SK-N-SH treated with all-trans-retinoic acid at 6 μM for 48 hours (cell line): ENCODE results near the gene ZC2HC1B.
"Not testable (repeated sequence)": the region's sequence is repeated elsewhere in the genome, so short reads cannot be mapped to it uniquely, and the experiment has no call there.

Experiments used
- ARNTL ChIP-seq: fragments of 450-650 bp; formaldehyde crosslinking; IDR thresholded peaks from 2 replicates; pipeline ENCODE4 v1.5.0; 2020; ENCODE audit warnings: low read depth, mild to moderate bottlenecking, moderate library complexity, borderline replicate concordance
- BACH2 ChIP-seq: fragments of 250-450 bp; sonication (Bioruptor Pico); IDR thresholded peaks from 2 replicates; pipeline ENCODE4 v1.9.0; 2021; ENCODE audit warnings: mild to moderate bottlenecking, borderline replicate concordance
- CSRNP3 ChIP-seq: fragments of 250-450 bp; sonication (Bioruptor Pico); IDR thresholded peaks from 2 replicates; pipeline ENCODE4 v1.5.1; 2021; ENCODE audit warnings: mild to moderate bottlenecking, moderate library complexity
- GLIS3 ChIP-seq: fragments of 250-450 bp; sonication (Bioruptor Pico); IDR thresholded peaks from 2 replicates; pipeline ENCODE4 v1.5.0; 2020; ENCODE audit warnings: mild to moderate bottlenecking, moderate library complexity
- OSR1 ChIP-seq: fragments of 250-450 bp; sonication (Bioruptor Pico); IDR thresholded peaks from 2 replicates; pipeline ENCODE4 v1.8.0; 2022; ENCODE audit warnings: moderate library complexity, mild to moderate bottlenecking, inconsistent platforms
- PATZ1 ChIP-seq: fragments of 250-450 bp; sonication (Bioruptor Pico); IDR thresholded peaks from 2 replicates; pipeline ENCODE4 v1.8.0; 2020; ENCODE audit warnings: mild to moderate bottlenecking, moderate library complexity, borderline replicate concordance
- POU6F1 ChIP-seq: fragments of 250-450 bp; sonication (Bioruptor Pico); IDR thresholded peaks from 2 replicates; pipeline ENCODE4 v1.8.0; 2021; ENCODE audit warnings: low read depth, mild to moderate bottlenecking, moderate library complexity, borderline replicate concordance
- PPARA ChIP-seq: fragments of 250-450 bp; sonication (Bioruptor Pico); IDR thresholded peaks from 2 replicates; pipeline ENCODE4 v1.5.0; 2020; ENCODE audit warnings: mild to moderate bottlenecking, borderline replicate concordance
- TCF4 ChIP-seq: fragments of 250-450 bp; sonication (Bioruptor Pico); IDR thresholded peaks from 2 replicates; pipeline ENCODE4 v1.8.0; 2021; ENCODE audit warnings: mild to moderate bottlenecking, moderate library complexity, borderline replicate concordance
- TSHZ2 ChIP-seq: fragments of 250-450 bp; sonication (Bioruptor Pico); IDR thresholded peaks from 2 replicates; pipeline ENCODE4 v1.5.0; 2020; ENCODE audit warnings: mild to moderate bottlenecking, moderate library complexity
- ZC3H10 ChIP-seq: fragments of 250-450 bp; sonication (Bioruptor Pico); IDR thresholded peaks from 2 replicates; pipeline ENCODE4 v1.5.1; 2021; ENCODE audit warnings: mild to moderate bottlenecking, moderate library complexity
- ZFP30 ChIP-seq: fragments of 450-650 bp; formaldehyde crosslinking; IDR thresholded peaks from 2 replicates; pipeline ENCODE4 v1.5.0; 2022; ENCODE audit warnings: mild to moderate bottlenecking, moderate library complexity
- ZNF8 ChIP-seq: fragments of 450-650 bp; formaldehyde crosslinking; IDR thresholded peaks from 2 replicates; pipeline ENCODE4 v1.5.0; 2020; ENCODE audit warnings: mild to moderate bottlenecking, moderate library complexity

GRCh38 chr6:143855057-143855456 lies 9.2 kb upstream of the ZC2HC1B start:
- not testable (repeated sequence) for TF ChIP-seq GLIS3 (CRISPR knock-in tag); OSR1 (CRISPR knock-in tag); TCF4 (CRISPR knock-in tag); ZC3H10; ZFP30 (CRISPR knock-in tag); BACH2 (CRISPR knock-in tag); ARNTL (CRISPR knock-in tag); PPARA (CRISPR knock-in tag); CSRNP3 (CRISPR knock-in tag); TSHZ2 (CRISPR knock-in tag); POU6F1; ZNF8 (CRISPR knock-in tag); PATZ1 (CRISPR knock-in tag)
